Stimulated activated CD4-positive, alpha-beta T cell treated with anti-CD3 and anti-CD28 coated beads, Interleukin-1b, Interleukin-23, amount 100 ng/mL, for 1 hour (primary cell): Measurements from ENCODE around the gene TBX1.
"Not testable (repeated sequence)": the region's sequence is repeated elsewhere in the genome, so short reads cannot be mapped to it uniquely, and the experiment has no call there.

ENCODE experiments used
- DNase-seq, 2 donors: peaks; one replicate each; pipeline ENCODE4 v3.0.0-alpha.2; 2020; ENCODE audit warnings: low read depth in 2 of 2

Gene TBX1

GRCh38 chr22:19723232-19723982 is 37.2 kb upstream of the TBX1 start, which contains the start of gene GP1BB:
Gene GP1BB (plus strand): TSS chr22:19723539. CDS start chr22:19723570, 31 bp downstream.
- no peak for DNase-seq

- DNase-seq = no peak
These were observed 36.4 kb upstream of the TBX1 start for GRCh38 chr22:19723983-19724827.

GRCh38 chr22:19724927-19725661 is 35.5 kb upstream of the TBX1 start:
- no peak for DNase-seq

GRCh38 chr22:19726064-19726788 is 34.4 kb upstream of the TBX1 start:
- DNase-seq = not testable (repeated sequence)

- DNase-seq = no peak
These were observed 33.0 kb upstream of the TBX1 start for GRCh38 chr22:19727310-19728150.

GRCh38 chr22:19728271-19728670 is 32.3 kb upstream of the TBX1 start:
- DNase-seq = no peak

GRCh38 chr22:19728836-19729235 is 31.7 kb upstream of the TBX1 start:
- DNase-seq = no peak

GRCh38 chr22:19729507-19729906 is 31.1 kb upstream of the TBX1 start:
- no peak for DNase-seq

GRCh38 chr22:19730198-19730597 is 30.4 kb upstream of the TBX1 start:
- DNase-seq = no peak

GRCh38 chr22:19730655-19731360 is 29.8 kb upstream of the TBX1 start:
- DNase-seq = peak; percentile 70 to 86

- no peak for DNase-seq
These were observed 29.0 kb upstream of the TBX1 start for GRCh38 chr22:19731361-19732135.

- DNase-seq = no peak
These were observed 28.0 kb upstream of the TBX1 start for GRCh38 chr22:19732403-19733113.

GRCh38 chr22:19733755-19734154 is 26.8 kb upstream of the TBX1 start:
- DNase-seq = no peak

GRCh38 chr22:19734163-19734562 is 26.4 kb upstream of the TBX1 start:
- no peak for DNase-seq

GRCh38 chr22:19734837-19735382 is 25.7 kb upstream of the TBX1 start:
- DNase-seq = no peak

- DNase-seq = no peak
These were observed 24.7 kb upstream of the TBX1 start for GRCh38 chr22:19735665-19736510.
